HG02852 (cell line): ENCODE data around the gene KCND2.
A peak's percentile ranks its signal among the peaks of the same experiment; 100 is the strongest.
"Not testable (repeated sequence)": the region's sequence is repeated elsewhere in the genome, so short reads cannot be mapped to it uniquely, and the experiment has no call there.

Experiments used
- ATAC-seq: cut with Tn5 transposase; IDR thresholded peaks from one replicate; pipeline ENCODE4 v1.9.1; 2021; ENCODE audit warnings: mild to moderate bottlenecking, moderate library complexity; ENCODE audit not compliant: unreplicated experiment

Gene KCND2

GRCh38 chr7:120272701-120273475, at the start of gene KCND2:
KCND2 (plus strand) TSS chr7:120273175.
- ATAC-seq, result peak; percentile 39

- no peak for ATAC-seq
Measured at GRCh38 chr7:120226188-120226587, 46.8 kb upstream of the KCND2 start.

- ATAC-seq, result no peak
Measured at GRCh38 chr7:120227255-120227654, 45.7 kb upstream of the KCND2 start.

- ATAC-seq, result no peak
Measured at GRCh38 chr7:120229084-120229483, 43.9 kb upstream of the KCND2 start.

GRCh38 chr7:120233338-120233737, 39.6 kb upstream of the KCND2 start:
- ATAC-seq, result no peak

GRCh38 chr7:120240350-120240749, 32.6 kb upstream of the KCND2 start:
- ATAC-seq, result not testable (repeated sequence)

GRCh38 chr7:120241973-120242372, 31.0 kb upstream of the KCND2 start:
- no peak for ATAC-seq

- no peak for ATAC-seq
Measured at GRCh38 chr7:120254845-120255244, 18.1 kb upstream of the KCND2 start.

GRCh38 chr7:120256344-120257070, 16.5 kb upstream of the KCND2 start:
- no peak for ATAC-seq

- no peak for ATAC-seq
Measured at GRCh38 chr7:120259386-120259785, 13.6 kb upstream of the KCND2 start.

- ATAC-seq, result no peak
Measured at GRCh38 chr7:120260111-120260510, 12.9 kb upstream of the KCND2 start.

- ATAC-seq, result peak; percentile 40
Measured at GRCh38 chr7:120272261-120272660, 714 bp upstream of the KCND2 start.

GRCh38 chr7:120273476-120273975, 551 bp downstream of the KCND2 start:
- ATAC-seq, result peak; percentile 70

GRCh38 chr7:120274482-120274881, 1.5 kb downstream of the KCND2 start:
- no peak for ATAC-seq

- no peak for ATAC-seq
Measured at GRCh38 chr7:120274899-120275298, 1.9 kb downstream of the KCND2 start.

GRCh38 chr7:120276720-120277119, 3.7 kb downstream of the KCND2 start:
- no peak for ATAC-seq

- ATAC-seq, result no peak
Measured at GRCh38 chr7:120278773-120279172, 5.8 kb downstream of the KCND2 start.

- ATAC-seq, result no peak
Measured at GRCh38 chr7:120280743-120281142, 7.8 kb downstream of the KCND2 start.

- ATAC-seq, result no peak
Measured at GRCh38 chr7:120293027-120293426, 20.1 kb downstream of the KCND2 start.

GRCh38 chr7:120302190-120302589, 29.2 kb downstream of the KCND2 start:
- ATAC-seq, result no peak

GRCh38 chr7:120303105-120303504, 30.1 kb downstream of the KCND2 start:
- peak; percentile 65 for ATAC-seq

GRCh38 chr7:120304674-120305073, 31.7 kb downstream of the KCND2 start:
- no peak for ATAC-seq
